Suppressor macrophage treated with lipopolysaccharide for 1 hour (primary cell): ENCODE measurements around the gene FAM174B.
A peak's percentile ranks its signal among the peaks of the same experiment; 100 is the strongest.

Experiments
- DNase-seq, 3 donors: peaks; one replicate each; pipeline ENCODE4 v3.0.0-alpha.2; 2020 to 2022

The FAM174B gene

GRCh38 chr15:92599394-92599970 lies 56.1 kb downstream of the FAM174B start:
- peak in 1 of 3 donors; percentile 7 for DNase-seq

- no peak for DNase-seq
Observed at GRCh38 chr15:92597548-92597947, 58.0 kb downstream of the FAM174B start.

DNA sequence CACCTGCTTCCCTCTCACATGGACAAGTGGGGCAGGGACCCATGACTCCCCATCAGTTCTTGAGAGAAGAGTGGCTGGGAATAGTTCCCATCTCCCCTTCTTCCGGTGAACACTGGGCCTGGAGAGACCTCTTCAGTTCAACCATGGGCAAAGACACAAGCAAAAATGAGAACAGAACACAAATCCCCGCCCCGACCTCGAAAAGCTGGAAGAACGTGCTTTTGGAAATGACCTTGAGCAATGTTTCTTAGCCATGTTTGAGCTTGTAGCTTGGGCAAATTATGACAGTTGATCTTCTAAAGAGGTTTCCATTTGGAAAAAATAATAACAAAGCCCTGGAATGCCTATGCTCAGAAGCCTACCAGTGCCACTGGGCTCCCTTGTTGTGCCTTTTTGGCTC lies 59.0 kb downstream of the FAM174B start:
- DNase-seq = no peak

- no peak for DNase-seq
Observed at GRCh38 chr15:92595506-92596381, 59.8 kb downstream of the FAM174B start.

- no peak for DNase-seq
Observed at GRCh38 chr15:92591275-92591674, 64.3 kb downstream of the FAM174B start.

GRCh38 chr15:92586966-92587365 lies 68.6 kb downstream of the FAM174B start:
- no peak for DNase-seq

GRCh38 chr15:92586383-92586942 lies 69.1 kb downstream of the FAM174B start:
- no peak for DNase-seq

- no peak for DNase-seq
Observed at GRCh38 chr15:92584105-92584504, 71.5 kb downstream of the FAM174B start.

GRCh38 chr15:92583096-92584034 lies 72.2 kb downstream of the FAM174B start:
- DNase-seq = no peak

GRCh38 chr15:92582206-92582605 lies 73.4 kb downstream of the FAM174B start:
- DNase-seq = no peak

DNA sequence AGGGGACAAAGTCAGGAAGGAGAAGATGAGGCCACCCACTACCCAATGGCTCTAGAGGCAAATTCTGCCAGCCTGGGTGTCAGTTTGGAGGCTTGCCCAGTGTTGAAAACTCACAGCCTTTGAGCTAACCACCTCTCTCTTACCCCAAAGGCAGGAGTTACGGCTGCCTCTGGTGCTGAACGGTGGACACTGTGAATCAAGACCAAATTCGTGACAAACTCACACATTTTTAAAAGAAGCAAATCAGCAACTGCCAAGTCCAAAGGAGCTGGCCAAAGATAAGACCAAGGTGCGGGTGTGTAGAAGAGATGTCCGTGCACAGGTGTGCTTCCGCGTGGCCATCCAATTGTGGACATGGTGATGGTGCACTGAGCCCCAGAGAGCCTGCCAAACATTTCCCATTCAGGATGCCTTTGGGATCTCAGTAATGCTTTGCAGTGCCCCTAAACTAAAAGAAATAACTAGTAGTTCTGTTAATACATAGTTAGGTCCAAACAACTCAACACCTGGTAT lies 74.6 kb downstream of the FAM174B start:
- no peak for DNase-seq

- no peak for DNase-seq
Observed at GRCh38 chr15:92580521-92580920, 75.1 kb downstream of the FAM174B start.

DNA sequence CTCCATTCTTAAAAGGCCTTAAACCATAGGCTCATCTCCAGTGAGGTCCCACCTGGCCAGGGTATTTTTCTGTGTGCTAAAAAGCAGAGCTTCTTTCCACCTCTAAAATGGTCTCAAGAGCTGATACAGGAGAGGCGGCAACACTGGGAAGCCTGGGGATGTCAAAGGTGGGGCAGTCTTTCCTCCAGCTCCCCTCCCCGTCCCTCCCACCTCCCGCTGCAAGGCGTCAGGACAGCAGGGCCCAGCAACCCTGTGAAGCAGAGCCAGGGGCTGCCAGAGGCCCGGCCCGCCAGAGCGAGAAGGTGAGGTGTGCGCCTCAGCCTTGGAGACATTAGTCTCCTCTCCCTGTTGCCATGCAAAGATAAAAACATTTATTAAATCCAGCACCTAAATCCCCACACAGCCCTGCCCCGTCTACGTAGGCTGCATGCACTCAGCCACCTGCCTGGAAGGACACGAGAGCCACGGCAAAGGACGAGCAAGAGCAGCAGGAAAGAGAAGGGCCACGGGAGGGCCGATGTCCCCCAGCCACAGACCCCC lies 75.6 kb downstream of the FAM174B start:
- DNase-seq = no peak

DNA sequence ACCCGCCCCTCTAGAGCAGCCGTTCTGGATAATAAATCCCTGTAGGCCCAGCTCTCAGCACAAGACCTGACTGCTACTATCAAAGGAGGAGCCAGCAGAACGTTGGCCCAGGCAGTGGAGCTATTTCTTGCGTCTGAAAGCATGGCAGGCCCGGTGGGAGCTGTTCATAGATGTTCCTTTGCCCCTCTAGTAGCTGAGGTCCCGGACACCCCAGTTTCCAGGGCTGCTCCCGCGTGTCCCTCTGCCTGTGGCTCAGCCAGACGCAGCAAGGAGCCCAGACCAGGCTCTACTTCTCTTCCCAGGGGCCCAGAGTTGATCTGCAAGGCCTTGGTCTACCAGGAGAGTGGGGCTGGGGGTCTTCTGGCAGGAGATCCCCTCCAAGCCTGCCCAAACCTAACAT lies 76.1 kb downstream of the FAM174B start:
- DNase-seq = no peak

DNA sequence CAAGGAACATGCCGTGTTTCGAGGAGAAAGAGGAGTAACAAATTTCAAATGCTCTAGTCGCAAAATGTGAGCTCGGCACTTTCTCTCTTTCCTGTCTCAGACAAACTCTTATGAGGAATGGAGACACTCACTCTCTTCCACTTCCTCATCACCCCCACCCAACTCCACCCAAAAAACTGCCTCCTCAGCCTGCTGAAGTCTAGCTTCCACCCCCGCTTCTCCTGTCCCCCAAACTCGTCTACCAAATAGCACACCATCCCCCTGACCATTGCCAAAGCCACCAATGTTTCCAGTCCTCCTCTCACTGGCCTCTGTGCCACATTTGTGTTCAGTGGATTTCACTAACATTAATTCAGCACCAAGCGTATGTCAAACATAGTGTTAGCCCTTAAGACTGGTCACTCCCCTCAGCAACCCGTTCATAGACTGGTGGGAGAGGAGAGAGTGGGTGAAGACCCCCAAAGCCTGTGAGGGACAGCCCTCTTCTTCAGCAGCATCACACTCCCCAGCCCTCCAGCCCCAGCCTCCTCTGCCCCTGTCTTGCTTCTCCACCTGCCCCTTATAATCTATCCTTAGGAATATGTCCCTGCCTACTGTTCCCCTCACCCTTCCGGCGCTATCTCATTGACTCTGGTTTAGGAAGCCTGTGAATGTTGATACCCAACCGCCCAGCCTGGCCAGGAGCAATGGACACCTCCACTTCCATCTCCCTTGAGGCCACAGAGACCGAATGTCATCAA lies 77.3 kb downstream of the FAM174B start:
- no peak for DNase-seq

- DNase-seq = no peak
Observed at GRCh38 chr15:92576597-92577200, 78.9 kb downstream of the FAM174B start.

DNA sequence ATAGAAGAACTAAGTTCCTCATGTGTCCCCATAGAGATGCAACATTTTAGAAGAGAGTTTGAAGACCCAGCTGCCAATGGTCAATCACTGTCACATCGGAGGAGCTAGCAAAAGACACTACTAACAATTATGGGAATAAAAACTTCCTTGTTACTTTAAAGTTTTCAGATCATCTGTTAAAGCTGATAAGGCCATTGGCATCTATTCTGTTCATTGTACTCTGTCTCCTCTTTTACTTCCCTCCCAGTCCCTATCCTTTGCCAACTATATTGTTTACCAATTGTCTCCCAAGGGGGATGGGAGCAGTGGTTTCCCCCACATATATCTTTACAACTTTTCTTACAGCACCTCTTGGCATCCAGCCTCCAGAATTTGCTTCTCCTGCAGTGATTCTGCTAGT lies 81.0 kb downstream of the FAM174B start:
- no peak for DNase-seq

DNA sequence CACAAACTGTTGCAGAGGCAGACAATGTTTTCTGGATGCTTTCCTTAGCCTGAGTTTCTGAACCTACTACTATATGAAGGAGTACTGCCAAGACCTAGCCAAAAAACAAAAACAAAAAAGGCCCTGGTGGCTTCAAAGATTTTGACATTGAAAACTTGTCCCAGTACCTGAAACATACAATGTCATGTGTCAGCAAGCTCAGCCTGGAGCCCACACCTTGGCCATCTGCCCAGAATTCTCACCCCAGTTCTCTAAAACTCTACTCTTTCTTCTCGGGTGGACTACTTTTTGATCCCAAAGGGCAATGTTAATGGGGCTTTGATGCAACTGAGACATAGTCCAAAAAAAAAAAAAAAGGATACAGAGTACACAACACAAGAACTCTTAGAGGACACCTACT lies 81.4 kb downstream of the FAM174B start:
- no peak for DNase-seq

- DNase-seq = no peak
Observed at GRCh38 chr15:92571824-92572223, 83.8 kb downstream of the FAM174B start.

DNA sequence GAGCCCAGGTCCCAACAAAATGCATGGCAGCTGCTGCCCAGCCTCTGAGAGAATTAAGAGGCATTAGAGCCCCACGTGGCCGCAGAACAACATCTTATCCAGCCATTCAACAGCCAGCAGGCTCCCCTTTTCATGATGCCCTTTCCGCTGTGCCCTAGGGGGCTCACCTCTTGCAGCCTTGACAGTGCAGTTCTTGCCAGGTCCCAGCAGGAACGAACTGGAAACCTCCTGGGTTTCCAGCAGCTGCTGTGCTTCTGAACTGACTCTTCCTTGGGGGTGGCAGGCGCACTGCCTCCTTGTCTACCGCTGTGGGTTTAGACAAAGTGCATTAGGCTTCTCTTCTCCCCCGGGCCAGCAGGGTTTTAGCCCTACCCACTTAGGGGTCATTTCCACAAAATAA lies 85.2 kb downstream of the FAM174B start:
- no peak for DNase-seq

- no peak for DNase-seq
Observed at GRCh38 chr15:92569778-92570177, 85.8 kb downstream of the FAM174B start.
